WTC11 (cell line): ENCODE data around the gene BOC.

Source experiments
- ATF6 ChIP-seq: sonication (generic); formaldehyde crosslinking; IDR thresholded peaks from 2 replicates; pipeline ENCODE4 v1.8.1; 2023; ENCODE audit warnings: mild to moderate bottlenecking, missing genetic modification reagents
- HMGXB4 ChIP-seq: sonication (generic); formaldehyde crosslinking; IDR thresholded peaks from 2 replicates; pipeline ENCODE4 v1.8.1; 2023; ENCODE audit warnings: mild to moderate bottlenecking, moderate library complexity, missing genetic modification reagents
- NFYB ChIP-seq: sonication (generic); formaldehyde crosslinking; conservative IDR thresholded peaks from 2 replicates; pipeline ENCODE4 v1.8.0; 2022; ENCODE audit warnings: low read depth, missing genetic modification reagents
- SP1 ChIP-seq: sonication (generic); formaldehyde crosslinking; conservative IDR thresholded peaks from 2 replicates; pipeline ENCODE4 v1.8.1; 2022; ENCODE audit warnings: missing genetic modification reagents
- TEAD1 ChIP-seq: sonication (generic); formaldehyde crosslinking; IDR thresholded peaks from 2 replicates; pipeline ENCODE4 v1.8.0; 2022; ENCODE audit warnings: mild to moderate bottlenecking, missing genetic modification reagents
- ZNF121 ChIP-seq: sonication (generic); formaldehyde crosslinking; IDR thresholded peaks from 2 replicates; pipeline ENCODE4 v1.8.0; 2023; ENCODE audit warnings: missing genetic modification reagents
- TF ChIP-seq, protein P1 (sequence below): fragments of 200-600 bp; IDR thresholded peaks from 2 replicates; pipeline ENCODE4 v1.8.0; 2022; ENCODE audit warnings: antibody characterized with exemption

- TF ChIP-seq SP1 (CRISPR knock-in tag) (no peak), TEAD1 (CRISPR knock-in tag) (no peak), ATF6 (no peak), ZNF121 (CRISPR knock-in tag) (no peak), NFYB (no peak), HMGXB4 (CRISPR knock-in tag) (no peak)
- TF ChIP-seq, protein P1, sequence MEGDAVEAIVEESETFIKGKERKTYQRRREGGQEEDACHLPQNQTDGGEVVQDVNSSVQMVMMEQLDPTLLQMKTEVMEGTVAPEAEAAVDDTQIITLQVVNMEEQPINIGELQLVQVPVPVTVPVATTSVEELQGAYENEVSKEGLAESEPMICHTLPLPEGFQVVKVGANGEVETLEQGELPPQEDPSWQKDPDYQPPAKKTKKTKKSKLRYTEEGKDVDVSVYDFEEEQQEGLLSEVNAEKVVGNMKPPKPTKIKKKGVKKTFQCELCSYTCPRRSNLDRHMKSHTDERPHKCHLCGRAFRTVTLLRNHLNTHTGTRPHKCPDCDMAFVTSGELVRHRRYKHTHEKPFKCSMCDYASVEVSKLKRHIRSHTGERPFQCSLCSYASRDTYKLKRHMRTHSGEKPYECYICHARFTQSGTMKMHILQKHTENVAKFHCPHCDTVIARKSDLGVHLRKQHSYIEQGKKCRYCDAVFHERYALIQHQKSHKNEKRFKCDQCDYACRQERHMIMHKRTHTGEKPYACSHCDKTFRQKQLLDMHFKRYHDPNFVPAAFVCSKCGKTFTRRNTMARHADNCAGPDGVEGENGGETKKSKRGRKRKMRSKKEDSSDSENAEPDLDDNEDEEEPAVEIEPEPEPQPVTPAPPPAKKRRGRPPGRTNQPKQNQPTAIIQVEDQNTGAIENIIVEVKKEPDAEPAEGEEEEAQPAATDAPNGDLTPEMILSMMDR: no peak
Measured at GRCh38 chr3:113200351-113200750, 11.0 kb upstream of the BOC start.
